Ascending aorta (tissue), 2 donors: Measurements from ENCODE around the gene CTBP1. TPM values are rescaled to one million over a fixed set of nuclear protein-coding genes. Genes with fewer than 3 reads are reported as not detected.

Experiments
- DNase-seq, 2 donors: peaks; one replicate each; pipeline ENCODE4 v3.0.0-alpha.2; 2019; ENCODE audit warnings: low spot score in 2 of 2
- H3K27ac ChIP-seq, 2 donors: fragments of 200-600 bp; sonication (generic); one replicate each; pipeline ENCODE4 v1.5.1; 2016 to 2017; ENCODE audit warnings: mild to moderate bottlenecking in 1 of 2
- H3K27me3 ChIP-seq: fragments of 200-600 bp; sonication (generic); one replicate; pipeline ENCODE4 v1.5.1; 2017
- H3K36me3 ChIP-seq, 2 donors: fragments of 200-600 bp; sonication (generic); one replicate each; pipeline ENCODE4 v1.5.1; 2016
- H3K4me1 ChIP-seq, 2 donors: fragments of 200-600 bp; sonication (generic); one replicate each; pipeline ENCODE4 v1.5.1; 2016 to 2017; ENCODE audit warnings: mild to moderate bottlenecking in 1 of 2
- H3K4me3 ChIP-seq, 2 donors: fragments of 200-600 bp; sonication (generic); one replicate each; pipeline ENCODE4 v1.5.1; 2016 to 2017; ENCODE audit warnings: mild to moderate bottlenecking in 1 of 2
- H3K9me3 ChIP-seq, 2 donors: fragments of 200-600 bp; sonication (generic); one replicate each; pipeline ENCODE4 v1.5.1; 2016
- CTCF ChIP-seq, 3 experiments: fragments of 200-600 bp in 2 of 3; fragments of 450-650 bp in 1 of 3; sonication (generic) in 2 of 3; IDR thresholded peaks; one replicate each; pipeline ENCODE4 v1.5.1; 2016 to 2019; ENCODE audit warnings: antibody characterized with exemption in 3 of 3, mild to moderate bottlenecking in 1 of 3, moderate library complexity in 1 of 3
- intact Hi-C: fragments of 100-400 bp; cut with DNase I; formaldehyde crosslinking; loops from one replicate; pipeline ENCODE4 v1.15.1; 2023
- total RNA-seq: library from RNA; depleted of rRNA; stranded (reverse); fragments of >200 nt; gene quantifications from one replicate; pipeline ENCODE4 v1.1.0, GENCODE V29; 2016

Gene CTBP1
- total RNA-seq, 1 donor from 2014 or later = 273 TPM

GRCh38 chr4:1258457-1258856 is 9.5 kb upstream of the CTBP1 start:
- no peak for DNase-seq
- Histone ChIP-seq H3K36me3 (no peaks in the 10 kb centered on the region), H3K27me3 (no peaks in the 10 kb centered on the region), H3K27ac (no peak overlapping the region), H3K4me1 (no peaks in the 10 kb centered on the region), H3K4me3 (no peak overlapping the region), H3K9me3 (peaks cover 7 to 28% of the 10 kb centered on the region in 2 donors)
- no peak for TF ChIP-seq CTCF (IDR thresholded peaks at IDR 0.05)
- intact Hi-C loops = no loop called here

GRCh38 chr4:1255699-1256098 is 6.8 kb upstream of the CTBP1 start:
- H3K27me3 ChIP-seq = no peaks in the 10 kb centered on the region
- no peak for TF ChIP-seq CTCF (IDR thresholded peaks at IDR 0.05)
- intact Hi-C loops = no loop called here
- peaks cover 7 to 36% of the 10 kb centered on the region in 2 donors for H3K9me3 ChIP-seq
- H3K4me1 ChIP-seq = no peaks in the 10 kb centered on the region
- no peak overlapping the region for H3K27ac ChIP-seq
- no peak for DNase-seq
- peaks cover 0 to 6% of the 10 kb centered on the region in 2 donors for H3K36me3 ChIP-seq
- no peak overlapping the region for H3K4me3 ChIP-seq

- Histone ChIP-seq H3K27ac (no peak overlapping the region), H3K9me3 (peaks cover 7 to 36% of the 10 kb centered on the region in 2 donors), H3K4me1 (peaks cover 2 to 4% of the 10 kb centered on the region in 2 donors), H3K27me3 (no peaks in the 10 kb centered on the region), H3K36me3 (peaks cover 0 to 7% of the 10 kb centered on the region in 2 donors), H3K4me3 (no peak overlapping the region)
- no peak for TF ChIP-seq CTCF (IDR thresholded peaks at IDR 0.05)
- no peak for DNase-seq
- intact Hi-C loops = no loop called here
Observed at GRCh38 chr4:1255151-1255550, 6.2 kb upstream of the CTBP1 start.

GRCh38 chr4:1253831-1254230 is 4.9 kb upstream of the CTBP1 start:
- Histone ChIP-seq H3K9me3 (peaks cover 7 to 36% of the 10 kb centered on the region in 2 donors), H3K27ac (no peak overlapping the region), H3K4me1 (peaks cover 4 to 8% of the 10 kb centered on the region in 2 donors), H3K27me3 (no peaks in the 10 kb centered on the region), H3K36me3 (peaks cover 0 to 7% of the 10 kb centered on the region in 2 donors), H3K4me3 (no peak overlapping the region)
- no peak for TF ChIP-seq CTCF (IDR thresholded peaks at IDR 0.05)
- DNase-seq = no peak
- intact Hi-C loops = no loop called here

- Histone ChIP-seq H3K36me3 (peaks cover 0 to 7% of the 10 kb centered on the region in 2 donors), H3K27ac (no peak overlapping the region), H3K4me3 (no peak overlapping the region), H3K27me3 (no peaks in the 10 kb centered on the region), H3K4me1 (peaks cover 4 to 8% of the 10 kb centered on the region in 2 donors), H3K9me3 (peaks cover 4 to 31% of the 10 kb centered on the region in 2 donors)
- DNase-seq = no peak
- TF ChIP-seq CTCF (IDR thresholded peaks at IDR 0.05) = no peak
- intact Hi-C loops = no loop called here
Observed at GRCh38 chr4:1252928-1253492, 4.1 kb upstream of the CTBP1 start.

- Histone ChIP-seq H3K4me3 (no peak overlapping the region), H3K9me3 (peaks cover 0 to 25% of the 10 kb centered on the region in 2 donors), H3K27me3 (no peaks in the 10 kb centered on the region), H3K4me1 (peaks cover 11 to 16% of the 10 kb centered on the region in 2 donors), H3K36me3 (peaks cover 0 to 7% of the 10 kb centered on the region in 2 donors), H3K27ac (no peak overlapping the region)
- intact Hi-C loops = no loop called here
- no peak for DNase-seq
- no peak for TF ChIP-seq CTCF (IDR thresholded peaks at IDR 0.05)
Observed at GRCh38 chr4:1251773-1252066, 2.8 kb upstream of the CTBP1 start.
